Smooth muscle cell (in vitro differentiated cells): ENCODE results near the gene MSRB1. TPM values are rescaled to one million over a fixed set of nuclear protein-coding genes. Genes with fewer than 3 reads are reported as not detected.

Experiments
- DNase-seq: peaks from one replicate; lab custom pipeline; 2025; ENCODE audit not compliant: unreplicated experiment; lab: John Stamatoyannopoulos, UW
- H2AFZ ChIP-seq: fragments of 200-600 bp; sonication (generic); 2 replicates; pipeline ENCODE4 v1.6.0; 2016; ENCODE audit warnings: antibody characterized with exemption, low read depth, mild to moderate bottlenecking
- H3F3A ChIP-seq: fragments of 200-600 bp; sonication (generic); 2 replicates; pipeline ENCODE4 v1.6.0; 2017; ENCODE audit warnings: antibody characterized with exemption, low read depth
- H3K27ac ChIP-seq: fragments of 200-600 bp; sonication (generic); 2 replicates; pipeline ENCODE4 v1.5.1; 2016; ENCODE audit warnings: low read depth, mild to moderate bottlenecking
- H3K27me3 ChIP-seq: fragments of 200-600 bp; sonication (generic); 2 replicates; pipeline ENCODE4 v1.6.1; 2016; ENCODE audit warnings: low read depth, mild to moderate bottlenecking
- H3K36me3 ChIP-seq: fragments of 200-600 bp; sonication (generic); 2 replicates; pipeline ENCODE4 v1.5.1; 2016; ENCODE audit warnings: low read depth
- H3K4me1 ChIP-seq: fragments of 200-600 bp; sonication (generic); 2 replicates; pipeline ENCODE4 v1.5.1; 2016; ENCODE audit warnings: low read depth
- H3K4me2 ChIP-seq: fragments of 200-600 bp; sonication (generic); 2 replicates; pipeline ENCODE4 v1.6.0; 2016; ENCODE audit warnings: mild to moderate bottlenecking
- H3K4me3 ChIP-seq: fragments of 200-600 bp; sonication (generic); 2 replicates; pipeline ENCODE4 v1.5.1; 2016; ENCODE audit warnings: mild to moderate bottlenecking
- H3K79me2 ChIP-seq: fragments of 200-600 bp; sonication (generic); 2 replicates; pipeline ENCODE4 v1.6.0; 2016; ENCODE audit warnings: low read depth, mild to moderate bottlenecking
- H3K9ac ChIP-seq: fragments of 200-600 bp; sonication (generic); 2 replicates; pipeline ENCODE4 v1.6.0; 2016; ENCODE audit warnings: low read depth
- H3K9me3 ChIP-seq: fragments of 200-600 bp; sonication (generic); replicated peaks from 2 replicates; pipeline ENCODE4 v1.5.1; 2016; ENCODE audit warnings: low read depth
- H4K20me1 ChIP-seq: fragments of 200-600 bp; sonication (generic); 2 replicates; pipeline ENCODE4 v1.6.0; 2016; ENCODE audit warnings: low read depth
- WGBS: methylation state at CpG from one replicate; pipeline ENCODE4 v1.1.7; 2016; ENCODE audit warnings: low lambda C conversion rate; 5-methylcytosine and 5-hydroxymethylcytosine counted together
- polyA plus RNA-seq: library from polyadenylated mRNA; unstranded; fragments of >200 nt; fragmentation: Nextera tagmentation; extraction: Ambion mirVana; gene quantifications from 2 replicates; pipeline ENCODE4 v1.2.1, GENCODE V29; 2016
- total RNA-seq: library from RNA; depleted of rRNA; stranded (reverse); fragments of >200 nt; gene quantifications from 2 replicates; pipeline ENCODE4 v1.2.3, GENCODE V29; 2014
- TF ChIP-seq, protein P1 (sequence below): fragments of 200-600 bp; sonication (generic); IDR thresholded peaks from 2 replicates; pipeline ENCODE4 v1.5.1; 2017; ENCODE audit warnings: borderline replicate concordance, mild to moderate bottlenecking, antibody characterized with exemption; ENCODE audit not compliant: insufficient read depth, poor library complexity, severe bottlenecking

Gene MSRB1
- total and polyA plus RNA-seq, 2 experiments from 2014 or later, result 9.9 to 21.8 TPM

DNA sequence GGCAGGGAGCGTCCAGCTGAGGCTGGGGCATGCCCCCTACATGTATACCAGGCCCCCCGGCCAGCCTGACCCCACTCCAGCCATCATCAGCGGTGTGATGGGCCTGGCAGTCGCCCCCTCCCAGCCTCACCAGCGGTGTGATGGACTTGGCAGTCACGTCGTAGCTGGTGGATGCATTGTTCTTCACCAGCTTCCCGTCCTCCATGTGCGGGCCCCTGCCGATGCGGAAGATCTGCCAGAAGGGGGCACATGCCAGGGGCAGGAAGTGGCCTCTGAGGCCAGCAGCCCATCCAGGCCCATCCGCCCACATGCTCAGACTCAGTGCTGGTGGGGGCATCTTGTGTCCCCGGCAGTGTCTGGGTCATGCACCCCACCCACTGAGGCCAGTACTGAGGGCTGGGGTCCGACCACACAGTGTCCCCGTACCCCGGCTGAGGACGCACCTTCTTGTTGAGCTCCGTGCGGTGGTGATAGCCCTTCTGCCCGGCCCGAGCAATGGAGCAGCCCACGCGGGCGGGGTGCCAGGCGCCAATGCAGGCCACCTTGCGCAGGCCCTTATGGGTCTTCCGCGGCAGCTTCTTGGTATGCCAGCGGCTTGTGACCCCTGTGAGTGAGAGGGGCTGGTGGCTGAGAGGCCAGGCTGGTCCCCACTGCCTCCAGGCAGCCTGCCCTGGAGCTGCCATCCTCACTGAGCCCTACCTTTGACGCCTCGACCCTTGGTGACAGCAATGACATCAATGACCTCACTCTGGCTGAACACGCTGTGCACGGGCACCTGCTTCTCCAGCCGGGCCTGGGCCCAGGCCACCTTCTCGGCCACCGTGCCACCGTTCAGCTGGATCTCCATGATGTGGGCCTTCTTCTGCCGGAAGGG, 3.7 kb upstream of the MSRB1 start:
- peaks cover 7% of the 10 kb centered on the region for H3K4me1 ChIP-seq
- 91% methylated on average over 38 of the region's 38 CpGs for WGBS
- no peak overlapping the region for H3K4me3 ChIP-seq
- H3K79me2 ChIP-seq, result no peaks in the 10 kb centered on the region
- no peaks in the 10 kb centered on the region for H3F3A ChIP-seq
- H3K9ac ChIP-seq, result no peak overlapping the region
- H3K4me2 ChIP-seq, result no peak overlapping the region
- no peak for DNase-seq
- H3K9me3 ChIP-seq, result no peaks in the 10 kb centered on the region
- no peaks in the 10 kb centered on the region for H3K27me3 ChIP-seq
- H3K36me3 ChIP-seq, result no peaks in the 10 kb centered on the region
- H4K20me1 ChIP-seq, result no peaks in the 10 kb centered on the region
- no peak overlapping the region for H2AFZ ChIP-seq
- H3K27ac ChIP-seq, result no peak overlapping the region
- TF ChIP-seq, protein P1, sequence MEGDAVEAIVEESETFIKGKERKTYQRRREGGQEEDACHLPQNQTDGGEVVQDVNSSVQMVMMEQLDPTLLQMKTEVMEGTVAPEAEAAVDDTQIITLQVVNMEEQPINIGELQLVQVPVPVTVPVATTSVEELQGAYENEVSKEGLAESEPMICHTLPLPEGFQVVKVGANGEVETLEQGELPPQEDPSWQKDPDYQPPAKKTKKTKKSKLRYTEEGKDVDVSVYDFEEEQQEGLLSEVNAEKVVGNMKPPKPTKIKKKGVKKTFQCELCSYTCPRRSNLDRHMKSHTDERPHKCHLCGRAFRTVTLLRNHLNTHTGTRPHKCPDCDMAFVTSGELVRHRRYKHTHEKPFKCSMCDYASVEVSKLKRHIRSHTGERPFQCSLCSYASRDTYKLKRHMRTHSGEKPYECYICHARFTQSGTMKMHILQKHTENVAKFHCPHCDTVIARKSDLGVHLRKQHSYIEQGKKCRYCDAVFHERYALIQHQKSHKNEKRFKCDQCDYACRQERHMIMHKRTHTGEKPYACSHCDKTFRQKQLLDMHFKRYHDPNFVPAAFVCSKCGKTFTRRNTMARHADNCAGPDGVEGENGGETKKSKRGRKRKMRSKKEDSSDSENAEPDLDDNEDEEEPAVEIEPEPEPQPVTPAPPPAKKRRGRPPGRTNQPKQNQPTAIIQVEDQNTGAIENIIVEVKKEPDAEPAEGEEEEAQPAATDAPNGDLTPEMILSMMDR, result no peak

DNA sequence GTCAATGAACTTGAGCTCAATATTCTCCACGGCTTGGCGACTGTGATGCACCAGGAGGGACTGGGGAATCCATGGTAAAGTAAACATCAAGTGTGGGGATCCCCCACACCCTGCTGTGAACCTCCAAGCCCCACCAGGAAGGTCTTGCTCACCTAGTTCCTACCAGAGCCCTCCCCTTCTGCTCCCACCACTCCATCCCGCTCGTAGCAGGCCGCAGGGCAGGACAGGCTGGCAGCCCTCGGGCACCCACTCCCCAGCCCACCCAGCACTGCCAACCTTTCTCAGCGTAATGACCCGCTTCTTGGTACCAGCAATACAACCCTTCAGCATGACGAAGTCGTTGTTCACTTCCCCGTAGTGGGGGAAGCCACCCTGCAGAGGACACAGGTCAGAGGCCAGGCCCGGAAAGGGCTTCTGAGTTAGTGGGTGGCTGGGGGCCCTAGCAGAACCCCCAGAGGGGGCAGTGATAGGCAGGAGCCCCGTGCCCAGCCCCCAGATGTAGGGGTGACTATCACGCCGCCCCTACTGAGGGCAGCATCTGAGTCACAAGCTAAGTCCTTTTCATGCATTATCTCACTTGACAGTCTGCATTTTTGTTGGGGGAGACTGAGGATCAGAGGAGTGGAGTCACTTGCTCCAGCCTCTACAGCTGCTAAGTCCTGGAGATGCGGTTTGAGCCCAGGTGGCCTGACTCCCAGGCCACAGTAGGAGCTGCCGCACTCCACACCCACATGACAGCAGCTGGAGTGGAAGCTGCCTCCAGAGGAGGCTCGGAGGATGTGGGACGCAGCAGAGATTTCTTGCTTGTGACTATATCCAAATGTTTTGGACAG, 2.8 kb upstream of the MSRB1 start:
- WGBS, result 88% methylated on average over 19 of the region's 19 CpGs
- H3K27ac ChIP-seq, result no peak overlapping the region

DNA sequence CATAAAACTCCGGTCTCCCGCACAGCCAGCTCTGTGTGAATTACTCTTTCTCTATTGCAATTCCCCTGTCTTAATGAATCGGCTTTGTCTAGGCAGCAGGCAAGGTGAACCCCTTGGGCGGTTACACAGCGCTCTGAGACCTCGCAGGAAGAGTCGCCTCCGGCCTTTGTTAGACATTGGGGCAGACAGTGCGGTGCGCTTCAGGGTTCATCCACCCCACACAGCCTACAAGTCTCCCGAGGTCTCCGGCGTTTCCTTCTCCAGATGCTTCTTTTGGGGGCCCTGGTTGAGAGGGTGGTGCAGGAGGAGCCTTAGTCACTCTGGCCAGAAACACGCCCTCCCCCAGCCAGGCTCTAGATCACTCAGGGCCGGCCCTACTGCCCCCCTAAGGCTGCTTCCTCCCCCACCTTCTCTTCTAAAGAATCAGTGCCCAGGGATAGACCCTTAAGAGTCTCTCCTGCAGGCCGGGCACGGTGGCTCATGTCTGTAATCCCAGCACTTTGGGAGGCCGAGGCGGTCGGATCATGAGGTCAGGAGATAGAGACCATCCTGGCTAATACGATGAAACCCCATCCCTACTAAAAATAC, 1.7 kb upstream of the MSRB1 start:
- 95% methylated on average over 21 of the region's 21 CpGs for WGBS
- no peaks in the 10 kb centered on the region for H4K20me1 ChIP-seq
- no peak overlapping the region for H3K4me2 ChIP-seq
- H3K9me3 ChIP-seq, result no peaks in the 10 kb centered on the region
- no peaks in the 10 kb centered on the region for H3F3A ChIP-seq
- H2AFZ ChIP-seq, result no peak overlapping the region
- no peak overlapping the region for H3K4me3 ChIP-seq
- peaks cover 7% of the 10 kb centered on the region for H3K4me1 ChIP-seq
- H3K27ac ChIP-seq, result no peak overlapping the region
- H3K9ac ChIP-seq, result no peak overlapping the region
- no peaks in the 10 kb centered on the region for H3K27me3 ChIP-seq
- DNase-seq, result no peak
- TF ChIP-seq, protein P1, result no peak
- no peaks in the 10 kb centered on the region for H3K79me2 ChIP-seq
- no peaks in the 10 kb centered on the region for H3K36me3 ChIP-seq

More for the DNA sequence above, 2.8 kb upstream of the MSRB1 start:
- no peak for DNase-seq
- H3K27me3 ChIP-seq, result no peaks in the 10 kb centered on the region
- no peak overlapping the region for H3K4me3 ChIP-seq
- no peak overlapping the region for H3K9ac ChIP-seq
- TF ChIP-seq, protein P1, result no peak
- no peaks in the 10 kb centered on the region for H3K79me2 ChIP-seq
- H4K20me1 ChIP-seq, result no peaks in the 10 kb centered on the region
- H3K9me3 ChIP-seq, result no peaks in the 10 kb centered on the region
- peaks cover 7% of the 10 kb centered on the region for H3K4me1 ChIP-seq
- no peaks in the 10 kb centered on the region for H3F3A ChIP-seq
- H3K4me2 ChIP-seq, result no peak overlapping the region
- no peaks in the 10 kb centered on the region for H3K36me3 ChIP-seq
- no peak overlapping the region for H2AFZ ChIP-seq
